GM10248 (cell line): Measurements from ENCODE around the gene EGFLAM.

ENCODE experiments used
- CTCF ChIA-PET: fragments of 300-600 bp; sonication (Branson Sonifier 250); formaldehyde crosslinking; extraction: SDS; loops from one replicate; lab custom pipeline; 2021; ENCODE audit warnings: antibody characterized with exemption; lab: Yijun Ruan, JAX
- POLR2A ChIA-PET: fragments of 350-650 bp; sonication (Branson Sonifier 250); formaldehyde crosslinking; extraction: SDS; loops from one replicate; lab custom pipeline; 2020; ENCODE audit warnings: antibody characterized with exemption; lab: Yijun Ruan, JAX
- DNase-seq: peaks from one replicate; pipeline ENCODE4 v3.0.0; 2012; ENCODE audit errors: extremely low spot score
- CTCF ChIP-seq: IDR thresholded peaks from 2 replicates; pipeline ENCODE4 v1.5.1; 2012; ENCODE audit warnings: mild to moderate bottlenecking, low read depth; ENCODE audit errors: extremely low read depth, missing control alignments, control extremely low read depth

EGFLAM gene

GRCh38 chr5:38453921-38454320, 195.6 kb downstream of the EGFLAM start:
- CTCF ChIA-PET = interaction anchor here (1.4 to 4.8 kb wide), 3 partner anchors 12 to 356 kb away, joined by 5 to 54 read pairs (median 7); no protein-coding TSS in a partner anchor
- POLR2A ChIA-PET = no interaction called here
- TF ChIP-seq CTCF = no peak
- no peak for DNase-seq

DNA sequence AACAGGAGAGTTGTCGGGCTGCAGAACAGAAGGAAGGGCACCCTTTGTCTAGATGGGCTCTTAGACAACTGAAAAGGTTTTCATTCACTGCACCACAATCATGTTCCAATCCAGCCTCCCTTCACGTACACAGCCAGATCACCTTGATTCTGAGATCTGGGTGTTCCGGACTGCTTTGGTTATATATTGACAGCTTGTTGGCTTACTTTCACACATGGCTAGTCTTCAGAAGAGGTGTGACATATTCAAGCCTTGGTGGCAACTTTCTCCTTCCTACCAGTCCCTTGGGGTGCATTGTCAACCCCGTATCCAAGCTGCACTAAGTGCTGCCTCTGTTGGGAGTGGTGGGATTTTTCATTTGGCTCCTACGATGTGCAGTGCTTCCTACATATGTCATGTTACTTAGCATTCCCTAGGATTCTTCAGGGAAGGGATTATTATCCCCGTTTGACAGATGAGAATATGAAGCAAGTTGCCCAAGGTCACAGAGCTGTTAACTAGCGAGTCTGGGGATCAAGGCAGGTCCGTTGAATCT, 197.5 kb downstream of the EGFLAM start:
- TF ChIP-seq CTCF = no peak
- no peak for DNase-seq
- ChIA-PET POLR2A (no interaction called here), CTCF (interaction anchor here (1.7 to 1.9 kb wide), 2 partner anchors 9 to 14 kb away, joined by 5 to 9 read pairs; no protein-coding TSS in a partner anchor)

GRCh38 chr5:38456657-38457399, 198.5 kb downstream of the EGFLAM start:
- no peak for TF ChIP-seq CTCF
- POLR2A ChIA-PET = no interaction called here
- CTCF ChIA-PET = interaction anchor here (1.7 to 1.9 kb wide), 2 partner anchors 8 to 15 kb away, joined by 5 to 9 read pairs; no protein-coding TSS in a partner anchor
- no peak for DNase-seq

- ChIA-PET CTCF (no interaction called here), POLR2A (no interaction called here)
- no peak for DNase-seq
- no peak for TF ChIP-seq CTCF
These were observed 199.8 kb downstream of the EGFLAM start for GRCh38 chr5:38458174-38458573.

DNA sequence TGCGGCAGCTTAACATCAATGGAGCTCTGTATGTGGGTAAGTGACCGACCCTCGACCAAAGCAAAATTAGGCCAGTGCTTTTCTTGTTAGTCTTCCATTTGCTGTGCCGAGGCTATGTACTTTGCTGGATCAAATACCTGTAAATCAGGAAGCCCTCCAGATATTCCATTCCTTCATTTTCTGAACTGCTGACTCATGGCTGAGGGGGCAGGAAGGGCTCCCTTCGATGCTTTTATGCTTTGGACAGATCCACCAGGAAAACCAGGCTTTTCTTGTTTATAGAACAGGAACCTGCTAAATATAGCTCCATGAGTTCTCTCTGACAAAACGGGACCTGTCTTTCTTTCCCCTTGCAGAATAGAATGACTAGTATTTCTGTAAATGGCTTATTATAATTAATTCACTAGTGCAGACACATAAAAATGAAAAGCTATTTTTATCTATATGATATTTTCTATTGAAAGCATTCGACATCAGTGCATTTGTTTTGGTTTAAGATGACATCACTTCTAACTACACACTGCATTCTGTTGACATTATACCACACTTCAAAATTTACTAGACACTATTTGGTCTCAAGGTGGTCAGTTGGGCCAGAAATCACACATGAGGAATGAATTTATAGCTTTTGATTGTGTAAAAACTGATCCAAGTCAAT, 204.7 kb downstream of the EGFLAM start:
- DNase-seq = no peak
- ChIA-PET CTCF (interaction anchor here (1.7 to 4.3 kb wide), 2 partner anchors 11 to 22 kb away, joined by 4 to 20 read pairs; no protein-coding TSS in a partner anchor), POLR2A (no interaction called here)
- TF ChIP-seq CTCF = no peak

DNA sequence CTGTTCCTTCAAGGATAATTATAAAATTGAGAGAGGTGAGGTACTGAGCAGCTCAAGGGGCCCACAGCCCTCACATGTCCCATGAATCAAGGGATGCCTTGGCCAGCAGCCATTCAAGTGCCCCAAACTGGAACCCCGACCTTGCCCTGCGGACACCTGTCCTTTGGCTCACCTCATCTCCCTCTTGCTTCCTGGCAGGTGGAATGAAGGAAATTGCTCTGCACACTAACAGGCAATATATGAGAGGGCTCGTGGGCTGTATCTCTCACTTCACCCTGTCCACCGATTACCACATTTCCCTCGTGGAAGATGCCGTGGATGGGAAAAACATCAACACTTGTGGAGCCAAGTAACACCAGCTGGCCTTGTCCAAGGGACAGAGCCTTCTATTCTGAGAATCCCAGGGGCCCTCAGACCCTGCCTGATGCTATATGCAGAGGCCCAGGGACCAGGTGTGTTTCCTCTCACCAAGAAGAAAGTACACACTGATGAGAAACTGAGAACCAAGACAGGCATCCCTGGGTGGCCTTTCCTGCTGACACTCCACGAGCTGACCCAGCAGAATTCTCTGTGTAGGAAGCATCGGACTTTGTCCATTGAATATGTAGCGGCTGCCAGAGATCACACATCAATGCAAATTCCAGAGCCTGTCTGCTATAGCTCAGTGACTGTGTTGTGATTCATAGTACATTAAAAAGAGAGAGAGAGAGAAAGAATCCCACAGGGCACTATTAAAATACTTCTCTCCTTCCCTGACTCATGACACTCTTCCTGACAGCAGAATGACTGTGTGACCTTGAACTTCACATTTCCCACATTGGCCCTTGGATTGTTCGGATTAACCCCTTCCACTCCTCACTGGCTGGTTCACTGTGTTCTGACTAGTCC, 205.5 kb downstream of the EGFLAM start:
- CTCF ChIA-PET = interaction anchor here (1.7 to 4.3 kb wide), 4 partner anchors 8 to 22 kb away, joined by 4 to 20 read pairs (median 8); no protein-coding TSS in a partner anchor
- POLR2A ChIA-PET = no interaction called here
- DNase-seq = no peak
- no peak for TF ChIP-seq CTCF
